Measurements from ENCODE around the gene NCOA3.
A peak's percentile ranks its signal among the peaks of the same experiment; 100 is the strongest.

Gene NCOA3

GRCh38 chr20:47669489-47669888 is 167.8 kb downstream of the NCOA3 start:
- no peak for DNase-seq

GRCh38 chr20:47669927-47670890 is 168.5 kb downstream of the NCOA3 start:
- no peak for DNase-seq

DNA sequence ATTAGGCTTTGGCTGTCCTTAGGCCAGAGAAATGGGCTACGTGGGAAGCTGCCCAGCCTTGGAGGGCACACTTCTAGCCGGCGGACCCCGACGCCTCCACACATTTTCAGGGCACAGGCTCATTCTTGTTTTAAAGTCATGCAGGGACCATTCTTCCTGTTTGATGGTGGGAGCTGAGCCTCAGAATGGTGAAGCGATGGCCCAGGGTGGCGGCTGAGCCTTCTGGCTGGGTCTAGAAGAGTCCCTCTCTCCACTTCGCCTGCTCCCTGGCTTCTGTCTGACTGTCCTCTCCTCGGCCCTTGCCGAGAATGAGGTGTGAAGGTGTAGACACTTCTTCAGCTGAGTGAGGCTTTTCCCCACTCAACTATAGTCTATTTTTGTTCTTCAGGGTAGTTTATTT is 169.2 kb downstream of the NCOA3 start:
- no peak for DNase-seq

DNA sequence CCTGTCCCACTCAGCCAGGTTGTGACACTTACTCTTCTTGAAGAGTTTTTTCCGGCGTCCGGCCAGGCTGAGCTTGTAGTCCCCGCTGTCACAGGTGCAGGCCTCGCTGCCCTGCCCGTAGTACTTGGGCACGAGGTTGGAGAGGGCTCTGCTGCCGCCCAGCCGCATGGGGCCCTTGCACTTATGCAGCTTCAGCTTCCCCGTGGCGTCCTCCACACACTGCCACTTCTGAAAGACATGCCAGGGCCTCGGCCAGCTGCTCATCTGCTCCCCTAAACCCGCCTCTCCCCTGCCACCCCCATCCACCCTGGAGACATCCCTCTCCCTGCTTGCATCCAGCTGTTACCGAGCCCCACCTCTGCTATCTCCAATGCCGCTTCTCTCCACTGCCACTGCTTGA is 170.5 kb downstream of the NCOA3 start:
- DNase-seq: no peak

- no peak for DNase-seq
Observed at GRCh38 chr20:47672886-47673670, 171.4 kb downstream of the NCOA3 start.

- DNase-seq: no peak
Observed at GRCh38 chr20:47673671-47673955, 171.9 kb downstream of the NCOA3 start.

GRCh38 chr20:47674145-47674544 is 172.5 kb downstream of the NCOA3 start:
- DNase-seq: no peak

- no peak for DNase-seq
Observed at GRCh38 chr20:47674686-47675085, 173.0 kb downstream of the NCOA3 start.

- DNase-seq: no peak
Observed at GRCh38 chr20:47675190-47676142, 173.8 kb downstream of the NCOA3 start.

- no peak for DNase-seq
Observed at GRCh38 chr20:47676219-47676721, 174.6 kb downstream of the NCOA3 start.

GRCh38 chr20:47676912-47677634 is 175.4 kb downstream of the NCOA3 start:
- DNase-seq: no peak

DNA sequence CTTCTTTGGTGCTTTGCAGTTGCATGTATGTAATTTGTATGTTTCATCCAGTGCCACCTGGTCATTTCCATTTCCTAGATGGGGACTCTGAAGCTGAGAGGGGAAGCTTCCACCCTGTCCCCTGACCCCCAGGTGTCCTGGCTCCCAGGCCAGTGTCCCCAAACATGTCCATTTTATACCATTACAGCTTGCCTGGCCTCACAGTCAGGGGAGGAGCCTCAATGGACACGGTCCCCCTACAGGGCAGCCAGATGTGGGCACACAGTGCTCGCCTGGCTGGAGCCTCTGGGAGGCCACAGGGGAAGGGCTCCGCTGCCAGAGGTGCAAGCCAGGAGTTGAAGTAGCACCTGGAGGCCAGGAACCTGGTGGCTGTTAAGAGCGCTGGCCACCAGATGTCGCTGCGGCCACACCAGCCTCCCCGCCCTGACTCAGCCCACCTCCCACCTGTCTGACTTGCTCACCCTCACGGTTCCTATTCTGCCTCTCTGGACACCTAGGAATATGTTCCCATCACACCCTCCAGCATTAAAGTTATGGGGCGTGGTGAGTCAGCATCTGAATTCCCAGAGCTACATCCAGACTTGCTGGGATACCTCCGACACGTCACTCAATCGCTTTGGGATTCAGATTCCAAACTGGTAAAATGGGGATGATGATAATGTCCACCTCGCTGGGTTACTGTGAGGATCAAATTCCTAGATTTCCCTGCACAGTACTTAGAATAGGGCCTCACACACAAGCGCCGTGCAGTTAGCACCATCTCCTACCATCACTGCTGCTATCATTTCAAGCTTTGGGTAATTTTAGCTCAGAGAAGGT is 176.2 kb downstream of the NCOA3 start:
- DNase-seq: peak; percentile 63

DNA sequence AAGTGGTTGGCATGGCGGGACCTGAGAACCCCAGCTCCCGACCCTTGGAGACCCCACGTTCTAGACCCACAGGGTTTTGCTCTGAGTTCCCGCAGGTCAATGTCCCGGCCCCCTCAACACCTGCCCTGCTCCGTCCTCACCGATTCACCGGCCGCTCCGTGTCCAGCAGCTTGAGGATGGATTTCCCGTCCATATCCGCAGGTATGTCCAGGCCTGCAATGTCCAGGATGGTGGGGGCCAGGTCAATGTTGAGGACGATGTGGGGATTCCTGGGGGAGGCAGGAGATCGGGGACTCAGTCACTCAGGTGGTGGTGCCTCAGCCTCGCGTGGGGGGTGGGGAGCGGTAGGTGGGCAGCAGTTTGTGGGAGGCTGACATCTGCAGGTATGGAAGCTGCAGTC is 176.8 kb downstream of the NCOA3 start:
- no peak for DNase-seq

DNA sequence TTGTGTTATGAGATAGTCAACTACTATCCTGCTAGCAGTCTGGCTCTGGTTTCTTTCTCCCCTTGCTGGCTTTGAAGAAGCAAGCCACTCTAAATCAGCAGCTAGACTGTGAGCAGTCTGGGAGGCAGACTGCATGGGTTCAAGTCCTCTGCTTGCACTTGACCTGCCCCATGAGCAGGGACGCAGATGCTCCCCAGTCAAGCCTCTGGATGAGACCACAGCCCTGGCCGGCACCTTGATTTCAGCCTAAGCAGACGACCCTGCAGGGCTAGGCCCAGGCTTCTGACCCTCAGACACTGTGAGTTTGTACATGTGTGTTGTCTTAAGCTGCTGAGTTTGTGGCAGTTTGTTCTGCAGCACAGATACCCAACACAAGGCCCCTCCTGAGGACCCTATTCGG is 177.8 kb downstream of the NCOA3 start:
- no peak for DNase-seq

DNA sequence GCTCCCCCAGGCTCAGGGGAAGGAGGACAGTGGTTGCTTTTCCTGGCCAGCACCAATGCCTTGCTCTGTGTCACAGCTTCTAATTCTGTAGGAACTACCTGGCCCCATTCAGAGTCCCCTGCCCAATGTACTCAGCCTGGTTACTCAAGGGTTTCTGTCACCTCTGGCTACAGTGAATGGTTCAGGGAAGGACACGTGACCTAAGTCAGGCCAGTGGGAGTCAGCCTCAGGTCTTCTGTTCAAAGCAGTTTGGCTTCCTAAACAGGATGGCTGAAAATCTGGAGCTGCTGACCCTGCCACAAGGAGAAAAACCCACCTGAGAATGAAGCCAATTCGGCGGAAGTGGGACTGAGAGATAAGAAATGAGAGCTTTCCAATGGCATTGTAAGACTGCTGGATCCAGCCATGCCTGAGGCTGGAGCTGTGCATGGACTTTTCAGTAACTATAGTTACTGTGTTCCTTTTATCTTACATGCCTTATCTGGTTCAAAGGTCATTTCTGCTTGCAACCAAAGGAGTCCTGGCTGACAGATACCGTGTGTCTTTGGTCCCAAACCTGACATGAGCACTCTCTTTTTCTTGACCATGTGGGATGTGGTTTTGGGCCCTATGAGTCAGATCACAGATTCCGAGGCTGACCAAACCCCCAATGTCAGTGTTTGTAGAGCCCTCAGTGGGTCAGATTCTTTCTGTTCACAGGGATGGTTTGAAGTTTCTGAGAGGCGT is 179.3 kb downstream of the NCOA3 start:
- no peak for DNase-seq

- DNase-seq: no peak
Observed at GRCh38 chr20:47682028-47682783, 180.5 kb downstream of the NCOA3 start.

DNA sequence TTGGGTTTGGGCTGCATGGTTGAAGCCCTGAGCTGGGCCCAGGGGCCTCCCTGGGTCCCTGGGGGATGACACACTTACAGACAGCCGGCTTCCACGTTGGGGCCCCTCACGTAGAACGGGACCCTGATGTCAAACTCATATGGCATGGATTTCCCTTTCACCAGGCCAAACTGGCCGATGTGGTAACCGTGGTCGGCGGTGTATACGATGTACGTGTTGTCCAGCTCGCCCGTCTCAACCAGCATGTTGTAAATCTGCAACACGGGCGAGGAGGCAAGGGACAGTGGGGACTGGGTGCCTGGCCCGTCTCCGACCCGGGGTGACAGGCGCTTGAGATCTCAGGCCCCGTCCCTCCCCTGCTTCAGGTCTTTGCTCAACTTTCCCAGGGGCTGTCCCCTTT is 181.2 kb downstream of the NCOA3 start:
- no peak for DNase-seq

DNA sequence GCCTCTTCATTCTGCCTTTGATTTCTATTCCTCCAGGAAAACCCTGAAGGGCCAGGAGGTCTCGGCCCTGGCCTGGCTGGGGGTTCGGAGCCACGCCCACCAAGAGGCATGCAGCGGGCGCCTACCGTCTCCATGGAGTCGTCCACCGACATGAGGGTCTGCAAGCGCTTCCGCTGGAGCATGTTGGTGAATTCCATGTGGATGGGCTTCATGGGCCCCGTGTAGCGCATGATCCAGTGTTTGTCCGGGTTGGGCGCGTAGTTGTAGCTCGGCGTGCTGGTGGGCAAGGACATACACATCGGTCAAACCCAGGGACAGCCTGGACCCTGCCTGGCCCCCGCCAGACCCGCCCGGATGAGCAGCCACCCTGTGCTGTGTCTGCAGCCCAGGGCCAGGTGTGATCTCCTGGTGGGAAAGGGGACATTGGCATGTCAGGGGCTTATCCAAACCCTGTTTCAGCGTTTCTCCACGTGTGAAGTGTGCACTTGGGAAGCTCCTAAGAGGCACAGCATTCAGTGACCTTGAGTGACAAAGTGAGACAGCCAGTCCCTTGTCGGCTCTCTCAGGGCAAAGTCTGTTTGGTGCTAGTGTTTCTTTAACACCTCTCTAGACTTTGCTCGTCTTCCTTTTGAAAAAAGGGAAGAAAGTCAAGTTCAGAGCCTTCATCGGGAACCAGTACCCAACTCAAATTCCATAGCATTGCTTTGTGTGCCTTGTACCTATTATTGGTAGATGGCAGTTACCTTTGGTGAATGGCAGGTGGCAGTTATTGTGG is 182.8 kb downstream of the NCOA3 start:
- no peak for DNase-seq

GRCh38 chr20:47686545-47686944 is 184.9 kb downstream of the NCOA3 start:
- no peak for DNase-seq
